Brain microvascular endothelial cell (primary cell): Measurements from ENCODE around the gene XKR3.
"Not testable (repeated sequence)": the region's sequence is repeated elsewhere in the genome, so short reads cannot be mapped to it uniquely, and the experiment has no call there.

Source experiments
- DNase-seq: peaks from one replicate; pipeline ENCODE4 v3.0.0-alpha.2; 2020
- H3K27ac ChIP-seq: fragments of 250-450 bp; sonication (Bioruptor Pico); 2 replicates; pipeline ENCODE4 v1.5.1; 2020; ENCODE audit warnings: mild to moderate bottlenecking, moderate library complexity
- H3K27me3 ChIP-seq: fragments of 250-450 bp; sonication (Bioruptor Pico); replicated peaks from 2 replicates; pipeline ENCODE4 v1.5.1; 2020; ENCODE audit warnings: mild to moderate bottlenecking
- H3K36me3 ChIP-seq: fragments of 250-450 bp; sonication (Bioruptor Pico); replicated peaks from 2 replicates; pipeline ENCODE4 v1.5.1; 2020; ENCODE audit warnings: mild to moderate bottlenecking
- H3K4me3 ChIP-seq: 2 replicates; pipeline ENCODE4 v1.5.1; 2011; ENCODE audit warnings: low read depth, mild to moderate bottlenecking, control low read depth, low read length, moderate library complexity
- CTCF ChIP-seq: IDR thresholded peaks from 2 replicates; pipeline ENCODE4 v1.5.1; 2011; ENCODE audit warnings: low read depth, mild to moderate bottlenecking, moderate library complexity, low read length, control low read depth, inconsistent platforms; ENCODE audit errors: missing control alignments
- in situ Hi-C: cut with HindIII; loops from 2 replicates; pipeline ENCODE4 v1.10.0; 2017; ENCODE audit warnings: low sequenced_read_pairs, low pct_ligation_motif_present

The XKR3 gene

DNA sequence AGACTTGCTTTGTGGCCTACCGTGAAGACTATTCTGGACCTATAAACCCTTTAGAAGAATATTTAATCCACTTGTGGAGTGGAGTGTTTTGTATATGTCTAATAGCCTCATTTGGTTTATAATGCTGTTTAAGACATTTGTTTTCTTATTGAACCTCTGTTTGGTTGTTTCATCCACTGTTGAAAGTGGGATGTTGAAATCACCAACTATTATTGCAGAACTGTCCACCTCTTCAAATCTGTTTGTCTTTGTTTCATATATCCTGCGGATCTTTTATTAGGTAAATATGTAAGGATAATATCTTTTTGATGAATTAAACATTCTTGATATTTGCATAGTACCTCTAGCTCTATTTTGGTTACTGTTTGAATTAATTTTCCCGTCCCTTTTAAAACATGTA is 49.1 kb downstream of the XKR3 start:
- no peaks in the 10 kb centered on the region for H3K36me3 ChIP-seq
- no peak for DNase-seq
- in situ Hi-C loops, result no loop called here
- no peak overlapping the region for H3K27ac ChIP-seq
- no peak for TF ChIP-seq CTCF
- H3K4me3 ChIP-seq, result no peak overlapping the region
- H3K27me3 ChIP-seq, result no peaks in the 10 kb centered on the region

DNA sequence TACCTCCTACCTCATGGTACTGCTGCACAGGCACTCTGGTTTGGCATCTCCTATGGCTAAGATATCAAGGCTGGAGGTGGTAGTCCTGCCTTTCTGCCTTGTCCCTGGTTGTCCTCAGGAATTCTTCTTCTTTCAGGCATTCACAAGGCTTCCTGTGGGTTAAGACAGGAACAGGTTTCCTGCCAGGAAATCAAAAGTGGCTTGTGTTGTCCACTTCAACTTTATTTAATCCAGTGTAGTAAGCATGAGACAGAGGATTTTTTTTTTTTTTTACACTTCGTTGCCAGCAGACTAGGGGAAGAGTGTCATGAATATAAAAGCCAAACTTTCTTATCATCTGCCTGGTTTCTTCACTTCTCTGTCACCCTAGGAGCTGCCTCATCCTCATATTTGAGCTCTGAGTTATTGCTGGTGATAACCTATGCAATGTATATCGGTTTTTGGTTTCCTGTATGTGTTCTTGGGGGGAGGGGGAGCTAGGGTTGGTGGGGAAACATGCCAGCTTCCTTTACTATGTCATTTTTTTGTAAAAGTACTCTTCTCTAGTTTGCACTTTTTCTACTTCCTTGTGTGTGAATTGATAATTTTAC is 50.2 kb downstream of the XKR3 start:
- in situ Hi-C loops, result no loop called here
- TF ChIP-seq CTCF, result no peak
- Histone ChIP-seq H3K36me3 (no peaks in the 10 kb centered on the region), H3K27ac (no peak overlapping the region), H3K27me3 (no peaks in the 10 kb centered on the region), H3K4me3 (no peak overlapping the region)
- no peak for DNase-seq

DNA sequence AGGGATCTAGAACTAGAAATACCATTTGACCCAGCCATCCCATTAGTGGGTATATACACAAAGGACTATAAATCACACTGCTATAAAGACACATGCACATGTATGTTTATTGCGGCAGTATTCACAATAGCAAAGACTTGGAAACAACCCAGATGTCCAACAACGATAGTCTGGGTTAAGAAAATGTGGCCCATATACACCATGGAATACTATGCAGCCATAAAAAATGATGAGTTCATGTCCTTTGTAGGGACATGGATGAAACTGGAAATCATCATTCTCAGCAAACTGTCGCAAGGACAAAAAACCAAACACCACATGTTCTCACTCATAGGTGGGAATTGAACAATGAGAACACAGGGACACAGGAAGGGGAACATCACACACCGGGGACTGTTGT is 53.6 kb downstream of the XKR3 start:
- H3K27ac ChIP-seq, in situ Hi-C loops, DNase-seq, H3K4me3 ChIP-seq, H3K36me3 ChIP-seq, H3K27me3 ChIP-seq: not testable (repeated sequence)

DNA sequence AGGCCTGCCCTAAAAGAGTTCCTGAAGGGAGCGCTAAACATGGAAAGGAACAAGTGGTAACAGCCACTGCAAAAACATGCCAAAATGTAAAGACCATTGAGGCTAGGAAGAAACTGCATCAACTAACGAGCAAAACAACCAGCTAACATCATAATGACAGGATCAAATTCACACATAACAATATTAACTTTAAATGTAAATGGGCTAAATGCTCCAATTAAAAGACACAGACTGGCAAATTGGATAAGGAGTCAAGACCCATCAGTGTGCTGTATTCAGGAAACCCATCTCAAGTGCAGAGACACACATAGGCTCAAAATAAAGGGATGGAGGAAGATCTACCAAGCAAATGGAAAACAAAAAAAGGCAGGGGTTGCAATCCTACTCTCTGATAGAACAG is 57.3 kb downstream of the XKR3 start:
- H3K36me3 ChIP-seq, H3K27ac ChIP-seq, H3K4me3 ChIP-seq, DNase-seq, in situ Hi-C loops, H3K27me3 ChIP-seq: not testable (repeated sequence)

GRCh38 chr22:16762224-16762623 is 63.0 kb downstream of the XKR3 start:
- H3K27me3 ChIP-seq, in situ Hi-C loops, DNase-seq, H3K36me3 ChIP-seq, H3K27ac ChIP-seq, H3K4me3 ChIP-seq: not testable (repeated sequence)

- in situ Hi-C loops, H3K4me3 ChIP-seq, H3K27ac ChIP-seq, DNase-seq, H3K36me3 ChIP-seq, H3K27me3 ChIP-seq: not testable (repeated sequence)
Observed at GRCh38 chr22:16760416-16760815, 64.8 kb downstream of the XKR3 start.

DNA sequence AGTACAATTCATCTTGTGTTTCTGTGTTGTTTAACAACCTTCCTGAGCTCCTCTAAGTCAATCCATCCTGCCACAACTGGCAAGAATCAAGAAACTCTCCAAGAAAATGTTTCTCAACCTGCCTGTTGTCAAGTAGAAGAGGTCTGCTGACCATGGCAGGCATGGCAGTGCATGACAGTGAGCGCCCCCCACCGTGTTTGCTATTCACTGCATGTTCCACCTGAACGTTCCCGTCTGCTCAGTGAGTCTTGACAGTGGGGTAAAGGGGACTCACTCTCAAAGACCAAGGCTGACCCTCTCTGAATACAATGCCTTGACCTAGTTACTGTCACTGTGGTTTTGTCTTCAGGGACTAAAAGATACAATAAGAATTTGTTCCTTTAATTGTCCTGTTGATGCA is 75.9 kb downstream of the XKR3 start:
- H3K27me3 ChIP-seq, H3K36me3 ChIP-seq, DNase-seq, in situ Hi-C loops, H3K27ac ChIP-seq, H3K4me3 ChIP-seq: not testable (repeated sequence)

DNA sequence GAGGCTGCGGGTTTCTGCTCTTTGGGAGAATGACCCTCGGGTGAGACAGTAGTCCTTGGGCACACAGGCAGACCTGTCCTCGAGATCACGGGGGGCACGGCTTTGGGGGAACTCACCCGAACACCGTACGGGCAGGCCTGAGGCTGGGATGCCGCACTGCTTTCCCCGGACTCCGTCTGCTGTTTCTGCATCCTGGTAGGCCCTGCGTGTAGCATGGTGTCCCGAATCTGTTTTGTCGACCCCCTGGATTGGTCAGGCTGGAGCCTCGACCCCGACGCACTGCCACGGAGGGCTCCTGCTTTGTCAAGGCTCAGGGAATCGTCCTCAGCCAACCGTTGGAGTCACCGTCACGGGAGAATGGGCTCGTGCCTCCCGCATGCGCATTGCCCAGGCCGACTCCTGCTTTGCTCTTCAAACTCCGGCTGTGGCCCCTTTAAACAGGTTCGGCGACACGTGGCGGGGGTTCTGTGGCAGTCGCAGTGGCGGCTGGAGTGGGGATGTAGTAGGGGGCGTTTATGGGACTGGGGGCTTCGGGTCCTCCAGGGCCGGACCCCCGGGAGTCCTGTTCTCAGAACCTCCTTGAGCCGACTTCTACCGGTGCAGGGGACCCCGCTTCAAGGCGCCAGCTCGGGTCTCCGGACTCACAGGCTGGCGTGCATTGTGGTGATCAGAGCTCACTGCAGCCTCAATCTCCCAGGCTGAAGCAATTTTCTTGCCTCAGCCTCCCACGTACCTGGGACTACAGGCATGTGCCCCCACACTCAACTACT is 76.9 kb downstream of the XKR3 start:
- H3K27ac ChIP-seq, H3K4me3 ChIP-seq, DNase-seq, H3K36me3 ChIP-seq, H3K27me3 ChIP-seq, in situ Hi-C loops: not testable (repeated sequence)

DNA sequence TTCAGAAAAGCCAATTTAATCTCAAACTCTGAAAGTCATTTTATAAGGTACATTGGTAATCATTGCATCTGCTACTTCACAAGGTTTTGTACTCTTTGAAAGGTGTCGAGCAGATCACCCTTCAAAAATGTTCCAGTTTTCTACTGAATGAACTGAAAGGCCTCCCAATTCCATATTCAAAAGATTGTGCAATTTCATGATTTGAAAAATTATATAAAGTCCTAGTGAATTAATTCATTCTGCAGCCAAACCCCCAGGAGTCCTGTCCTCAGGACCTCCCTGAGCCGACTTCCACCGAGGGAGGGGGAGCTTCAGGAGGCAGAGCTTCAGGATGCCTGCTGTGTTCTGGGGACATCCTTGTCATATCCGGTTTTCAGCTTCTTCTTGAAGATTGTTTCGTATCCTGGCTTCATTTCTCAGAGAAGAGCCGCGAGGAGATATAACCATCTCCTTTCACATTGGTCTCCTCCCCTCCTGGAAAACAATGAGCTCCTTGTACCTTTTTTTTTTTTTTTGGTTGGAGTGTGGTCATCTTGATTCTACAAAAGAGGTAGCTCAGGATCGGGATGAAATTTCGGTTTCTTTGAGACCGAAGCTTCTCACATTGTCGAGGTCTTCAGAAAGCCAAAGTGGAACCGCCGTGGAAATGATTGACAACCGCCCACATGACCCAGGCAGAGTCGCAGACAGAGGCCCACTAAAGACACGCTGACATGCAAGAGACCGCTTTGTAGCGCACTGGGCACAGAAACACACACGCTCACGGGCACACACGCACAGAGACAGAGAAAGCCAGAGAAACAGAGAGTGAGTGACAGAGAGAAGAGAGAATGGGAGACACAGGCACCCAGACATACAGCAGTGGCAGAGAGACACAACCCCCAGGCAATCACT is 77.7 kb downstream of the XKR3 start:
- H3K27me3 ChIP-seq, in situ Hi-C loops, H3K36me3 ChIP-seq, H3K27ac ChIP-seq, H3K4me3 ChIP-seq, DNase-seq: not testable (repeated sequence)

- H3K27ac ChIP-seq, H3K36me3 ChIP-seq, H3K27me3 ChIP-seq, DNase-seq, in situ Hi-C loops, H3K4me3 ChIP-seq: not testable (repeated sequence)
Observed at GRCh38 chr22:16734271-16734670, 90.9 kb downstream of the XKR3 start.
